Measurements from ENCODE around the gene KRTAP9-6. TPM values are rescaled to one million over a fixed set of nuclear protein-coding genes. Genes with fewer than 3 reads are reported as not detected.
"Not testable (repeated sequence)": the region's sequence is repeated elsewhere in the genome, so short reads cannot be mapped to it uniquely, and the experiment has no call there.

KRTAP9-6 gene
- total and polyA plus RNA-seq, 7 donors: not detected

GRCh38 chr17:41263212-41263611 lies 2.0 kb upstream of the KRTAP9-6 start:
- no peaks in the 10 kb centered on the region for H3K36me3 ChIP-seq (ENCODE audit: insufficient read depth in 1 of 2, low read depth in 1 of 2)
- no peak overlapping the region for H3K4me3 ChIP-seq
- intact Hi-C loops (cut with DNase I): loop anchor here in 1 of 2 donors (2.0 kb wide), 1 partner anchor 14 kb away; no protein-coding TSS in a partner anchor
- no peak overlapping the region for H3K27ac ChIP-seq
- TF ChIP-seq CTCF (IDR thresholded peaks at IDR 0.05): no peak
- DNase-seq (no peak), ATAC-seq (no peak)
- H3K27me3 ChIP-seq (ENCODE audit: insufficient read depth in 3 of 3, low read length in 2 of 3): peaks cover 0 to 15% (median 5%) of the 10 kb centered on the region in 3 donors
- no peaks in the 10 kb centered on the region for H3K4me1 ChIP-seq
- 79 to 85% (median 82%) methylated on average over 2 of the region's 2 CpGs for WGBS, 3 donors
- H3K9me3 ChIP-seq: no peaks in the 10 kb centered on the region

GRCh38 chr17:41264599-41264998 lies 579 bp upstream of the KRTAP9-6 start:
- no peak overlapping the region for H3K27ac ChIP-seq
- no peak overlapping the region for H3K4me3 ChIP-seq
- WGBS, 3 donors: 76 to 80% (median 80%) methylated on average over 3 of the region's 3 CpGs
- H3K4me1 ChIP-seq: no peaks in the 10 kb centered on the region
- intact Hi-C loops (cut with DNase I): no loop called here
- no peak for TF ChIP-seq CTCF (IDR thresholded peaks at IDR 0.05)
- H3K27me3 ChIP-seq (ENCODE audit: insufficient read depth in 3 of 3, low read length in 2 of 3): peaks cover 0 to 6% (median 0%) of the 10 kb centered on the region in 3 donors
- ATAC-seq (no peak), DNase-seq (no peak)
- no peaks in the 10 kb centered on the region for H3K36me3 ChIP-seq (ENCODE audit: insufficient read depth in 1 of 2, low read depth in 1 of 2)
- no peaks in the 10 kb centered on the region for H3K9me3 ChIP-seq

- no peak for TF ChIP-seq CTCF (IDR thresholded peaks at IDR 0.05)
- no peaks in the 10 kb centered on the region for H3K9me3 ChIP-seq
- ATAC-seq (no peak), DNase-seq (no peak)
- no peaks in the 10 kb centered on the region for H3K36me3 ChIP-seq (ENCODE audit: insufficient read depth in 1 of 2, low read depth in 1 of 2)
- intact Hi-C loops (cut with DNase I): no loop called here
- no peaks in the 10 kb centered on the region for H3K27me3 ChIP-seq (ENCODE audit: insufficient read depth in 3 of 3, low read length in 2 of 3)
- H3K4me3 ChIP-seq: no peak overlapping the region
- H3K27ac ChIP-seq: no peak overlapping the region
- no peaks in the 10 kb centered on the region for H3K4me1 ChIP-seq
- 84 to 95% methylated on average over 3 of the region's 3 CpGs; no CpG with 5 or more reads in 1 of the 3 donors for WGBS, 3 donors
Observed at GRCh38 chr17:41267711-41268110, 2.5 kb downstream of the KRTAP9-6 start.

- ATAC-seq; intact Hi-C loops (cut with DNase I); H3K27me3 ChIP-seq (ENCODE audit: insufficient read depth in 3 of 3, low read length in 2 of 3); H3K36me3 ChIP-seq (ENCODE audit: insufficient read depth in 1 of 2, low read depth in 1 of 2); DNase-seq; H3K4me1 ChIP-seq; H3K27ac ChIP-seq; H3K9me3 ChIP-seq; H3K4me3 ChIP-seq: not testable (repeated sequence)
- WGBS, 3 donors: 0 to 22% methylated on average over 1 of the region's 1 CpG; no CpG with 5 or more reads in 1 of the 3 donors
Observed at GRCh38 chr17:41271323-41271722, 6.1 kb downstream of the KRTAP9-6 start.

GRCh38 chr17:41271858-41272257 lies 6.7 kb downstream of the KRTAP9-6 start:
- H3K4me1 ChIP-seq: no peaks in the 10 kb centered on the region
- TF ChIP-seq CTCF (IDR thresholded peaks at IDR 0.05): no peak
- H3K27me3 ChIP-seq (ENCODE audit: insufficient read depth in 3 of 3, low read length in 2 of 3): no peaks in the 10 kb centered on the region
- no peaks in the 10 kb centered on the region for H3K9me3 ChIP-seq
- H3K27ac ChIP-seq: no peak overlapping the region
- ATAC-seq (no peak), DNase-seq (no peak)
- 53 to 57% methylated on average over 1 of the region's 1 CpG; no CpG with 5 or more reads in 1 of the 3 donors for WGBS, 3 donors
- no peak overlapping the region for H3K4me3 ChIP-seq
- intact Hi-C loops (cut with DNase I): no loop called here
- no peaks in the 10 kb centered on the region for H3K36me3 ChIP-seq (ENCODE audit: insufficient read depth in 1 of 2, low read depth in 1 of 2)

- not testable (repeated sequence) for H3K4me1 ChIP-seq; H3K4me3 ChIP-seq; H3K27me3 ChIP-seq (ENCODE audit: insufficient read depth in 3 of 3, low read length in 2 of 3); H3K27ac ChIP-seq; DNase-seq; H3K36me3 ChIP-seq (ENCODE audit: insufficient read depth in 1 of 2, low read depth in 1 of 2); H3K9me3 ChIP-seq; ATAC-seq
- intact Hi-C loops (cut with DNase I): loop anchor here in 1 of 2 donors (2.0 kb wide), 1 partner anchor 13 kb away; no protein-coding TSS in a partner anchor
- WGBS, 3 donors: 69 to 74% (median 74%) methylated on average over 3 of the region's 3 CpGs
Observed at GRCh38 chr17:41275648-41276190, 10.5 kb downstream of the KRTAP9-6 start, which contains the start of gene KRTAP9-7. KRTAP9-7 (plus strand) TSS chr17:41275698; CDS start chr17:41275698, 0 bp downstream.
